Left cardiac atrium (tissue), 4 donors: ENCODE data around the gene IREB2. TPM values are rescaled to one million over a fixed set of nuclear protein-coding genes. Genes with fewer than 3 reads are reported as not detected.
A peak's percentile ranks its signal among the peaks of the same experiment; 100 is the strongest.
"Not testable (repeated sequence)": the region's sequence is repeated elsewhere in the genome, so short reads cannot be mapped to it uniquely, and the experiment has no call there.

Experiments used
- ATAC-seq, 2 donors: fragments of 200-7000 bp; cut with Tn5 transposase; one replicate each; pipeline ENCODE4 v1.9.1; 2020; ENCODE audit warnings: mild to moderate bottlenecking in 2 of 2, moderate library complexity in 2 of 2
- DNase-seq: peaks from one replicate; pipeline ENCODE4 v3.0.0-alpha.2; 2020
- intact Hi-C, 2 donors: fragments of 100-400 bp; cut with DNase I; formaldehyde crosslinking; loops; one replicate each; pipeline versions ENCODE4 v1.14.1 to v1.15.1; 2022 to 2023
- total RNA-seq, 2 donors: library from RNA; stranded (reverse); fragmentation: NEBNext Ultra II Directional; extraction: Animal tissue kit (Norgen Biotek cat#: 25700); gene quantifications; one replicate each; pipeline ENCODE4 v1.2.1, GENCODE V29; 2021
- donor health status: DM: no; HTN: yes; CAD: no.
- donor health status: DM: no; HTN: yes; CAD: no; lungs with severe emphysema.
- donor health status: DM: yes; HTN: yes; CAD: no.
- donor health status: Dilated cardiomyopathy.

IREB2 gene
- total RNA-seq, 2 donors from 2014 or later = 29.5 to 31.0 TPM

- intact Hi-C loops = loop anchor here in 1 of 2 donors (10.0 kb wide), 1 partner anchor 313 kb away; no protein-coding TSS in a partner anchor
- DNase-seq (no peak), ATAC-seq (no peak)
Observed at GRCh38 chr15:78427953-78428352, 10.1 kb upstream of the IREB2 start.

- intact Hi-C loops = loop anchor here in 1 of 2 donors (10.0 kb wide), 1 partner anchor 315 kb away; no protein-coding TSS in a partner anchor
- ATAC-seq = no peak
Observed at GRCh38 chr15:78429477-78429876, 8.5 kb upstream of the IREB2 start.

GRCh38 chr15:78431955-78432354, 6.1 kb upstream of the IREB2 start:
- ATAC-seq = no peak
- no peak for DNase-seq
- intact Hi-C loops = no loop called here

More at GRCh38 chr15:78429477-78429876, 8.5 kb upstream of the IREB2 start:
- DNase-seq = no peak

- intact Hi-C loops = no loop called here
- no peak for ATAC-seq
Observed at GRCh38 chr15:78432664-78433063, 5.4 kb upstream of the IREB2 start.

GRCh38 chr15:78434134-78434533, 3.9 kb upstream of the IREB2 start:
- ATAC-seq (no peak), DNase-seq (no peak)
- intact Hi-C loops = no loop called here

More at GRCh38 chr15:78432664-78433063, 5.4 kb upstream of the IREB2 start:
- DNase-seq = no peak

GRCh38 chr15:78434711-78435110, 3.3 kb upstream of the IREB2 start:
- ATAC-seq, DNase-seq, intact Hi-C loops: not testable (repeated sequence)

- DNase-seq = no peak
- intact Hi-C loops = no loop called here
Observed at GRCh38 chr15:78437107-78437761, 782 bp upstream of the IREB2 start.

GRCh38 chr15:78438619-78439285, 736 bp downstream of the IREB2 start:
- ATAC-seq (peak; percentile 2 to 12), DNase-seq (no peak)
- intact Hi-C loops = no loop called here

More at GRCh38 chr15:78437107-78437761, 782 bp upstream of the IREB2 start:
- ATAC-seq = peak; percentile 4 to 33

- intact Hi-C loops = no loop called here
- ATAC-seq (no peak), DNase-seq (no peak)
Observed at GRCh38 chr15:78440375-78441373, 2.7 kb downstream of the IREB2 start.

GRCh38 chr15:78444255-78444654, 6.2 kb downstream of the IREB2 start:
- DNase-seq (no peak), ATAC-seq (no peak)
- intact Hi-C loops = no loop called here

GRCh38 chr15:78445875-78446274, 7.9 kb downstream of the IREB2 start:
- intact Hi-C loops = no loop called here
- no peak for ATAC-seq
- no peak for DNase-seq

- intact Hi-C loops = no loop called here
- ATAC-seq = peak in 1 of 2 donors; percentile 78
- DNase-seq = no peak
Observed at GRCh38 chr15:78446551-78446950, 8.5 kb downstream of the IREB2 start.

- no peak for ATAC-seq
- DNase-seq = no peak
- intact Hi-C loops = no loop called here
Observed at GRCh38 chr15:78448441-78449219, 10.6 kb downstream of the IREB2 start.

- no peak for ATAC-seq
- DNase-seq = no peak
- intact Hi-C loops = no loop called here
Observed at GRCh38 chr15:78449220-78449999, 11.4 kb downstream of the IREB2 start.

GRCh38 chr15:78450285-78450858, 12.4 kb downstream of the IREB2 start:
- ATAC-seq (no peak), DNase-seq (no peak)
- intact Hi-C loops = no loop called here

GRCh38 chr15:78452485-78452884, 14.5 kb downstream of the IREB2 start:
- ATAC-seq = no peak
- no peak for DNase-seq
- intact Hi-C loops = no loop called here

- DNase-seq (no peak), ATAC-seq (no peak)
- intact Hi-C loops = no loop called here
Observed at GRCh38 chr15:78453447-78453846, 15.4 kb downstream of the IREB2 start.

GRCh38 chr15:78454992-78455391, 17.0 kb downstream of the IREB2 start:
- intact Hi-C loops = no loop called here
- DNase-seq = no peak
- ATAC-seq = peak in 1 of 2 donors; percentile 52
